Measurements from ENCODE around the gene LRRC45. TPM values are rescaled to one million over a fixed set of nuclear protein-coding genes. Genes with fewer than 3 reads are reported as not detected.

The LRRC45 gene
- total RNA-seq, 3 donors from 2014 or later: 18.9 to 20.0 (median 19.8) TPM

GRCh38 chr17:82078433-82078832, 55.3 kb downstream of the LRRC45 start:
- peaks cover 14% of the 10 kb centered on the region for H3K36me3 ChIP-seq (ENCODE audit: low read depth)
- TF ChIP-seq, protein P1, sequence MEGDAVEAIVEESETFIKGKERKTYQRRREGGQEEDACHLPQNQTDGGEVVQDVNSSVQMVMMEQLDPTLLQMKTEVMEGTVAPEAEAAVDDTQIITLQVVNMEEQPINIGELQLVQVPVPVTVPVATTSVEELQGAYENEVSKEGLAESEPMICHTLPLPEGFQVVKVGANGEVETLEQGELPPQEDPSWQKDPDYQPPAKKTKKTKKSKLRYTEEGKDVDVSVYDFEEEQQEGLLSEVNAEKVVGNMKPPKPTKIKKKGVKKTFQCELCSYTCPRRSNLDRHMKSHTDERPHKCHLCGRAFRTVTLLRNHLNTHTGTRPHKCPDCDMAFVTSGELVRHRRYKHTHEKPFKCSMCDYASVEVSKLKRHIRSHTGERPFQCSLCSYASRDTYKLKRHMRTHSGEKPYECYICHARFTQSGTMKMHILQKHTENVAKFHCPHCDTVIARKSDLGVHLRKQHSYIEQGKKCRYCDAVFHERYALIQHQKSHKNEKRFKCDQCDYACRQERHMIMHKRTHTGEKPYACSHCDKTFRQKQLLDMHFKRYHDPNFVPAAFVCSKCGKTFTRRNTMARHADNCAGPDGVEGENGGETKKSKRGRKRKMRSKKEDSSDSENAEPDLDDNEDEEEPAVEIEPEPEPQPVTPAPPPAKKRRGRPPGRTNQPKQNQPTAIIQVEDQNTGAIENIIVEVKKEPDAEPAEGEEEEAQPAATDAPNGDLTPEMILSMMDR (IDR thresholded peaks at IDR 0.05): no peak
- intact Hi-C loops (cut with DNase I, micrococcal nuclease): no loop called here

DNA sequence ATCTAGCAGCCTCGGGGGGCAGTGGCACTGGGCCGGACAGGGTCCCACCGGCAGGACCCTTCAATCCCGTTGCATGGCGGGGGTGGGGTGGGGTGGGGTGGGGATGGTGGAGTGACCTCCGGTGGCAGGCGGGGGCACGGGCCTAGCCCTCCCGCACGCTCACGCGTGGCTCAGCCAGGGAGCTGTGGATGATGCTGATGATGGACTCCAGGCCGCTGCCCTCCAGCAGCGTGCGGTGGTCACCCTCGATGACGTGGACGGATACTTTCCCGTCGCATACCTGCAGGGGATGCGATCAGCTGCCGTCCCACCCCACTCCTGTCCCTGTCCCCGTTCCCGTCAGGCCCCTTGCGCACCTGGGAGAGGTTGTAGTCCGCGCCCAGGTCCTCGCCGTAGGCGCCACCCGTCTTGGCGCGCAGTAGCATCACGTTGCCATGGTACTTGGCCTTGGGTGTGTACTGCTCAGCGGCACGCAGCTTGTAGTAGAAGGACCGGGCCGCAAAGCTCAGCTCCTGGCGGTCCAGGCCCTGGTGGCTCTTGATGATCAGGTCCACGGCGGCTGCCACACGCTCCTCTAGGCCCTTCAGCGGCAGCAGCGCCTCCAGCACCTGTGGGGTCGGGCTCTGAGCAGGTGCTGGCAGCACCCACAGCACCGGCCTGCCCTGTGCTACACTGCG, 56.0 kb downstream of the LRRC45 start:
- TF ChIP-seq, protein P1 (IDR thresholded peaks at IDR 0.05): no peak
- no peaks in the 10 kb centered on the region for H3K4me1 ChIP-seq (ENCODE audit: low read depth)
- no peaks in the 10 kb centered on the region for H3K9me3 ChIP-seq
- no peak for ATAC-seq
- H3K4me3 ChIP-seq: no peak overlapping the region
- DNase-seq: no peak
- intact Hi-C loops (cut with DNase I, micrococcal nuclease): no loop called here
- H3K36me3 ChIP-seq (ENCODE audit: low read depth): peaks cover 15% of the 10 kb centered on the region

More at GRCh38 chr17:82078433-82078832, 55.3 kb downstream of the LRRC45 start:
- Histone ChIP-seq H3K4me3 (no peak overlapping the region), H3K9me3 (no peaks in the 10 kb centered on the region), H3K4me1 (ENCODE audit: low read depth) (no peaks in the 10 kb centered on the region)
- DNase-seq (no peak), ATAC-seq (no peak)

DNA sequence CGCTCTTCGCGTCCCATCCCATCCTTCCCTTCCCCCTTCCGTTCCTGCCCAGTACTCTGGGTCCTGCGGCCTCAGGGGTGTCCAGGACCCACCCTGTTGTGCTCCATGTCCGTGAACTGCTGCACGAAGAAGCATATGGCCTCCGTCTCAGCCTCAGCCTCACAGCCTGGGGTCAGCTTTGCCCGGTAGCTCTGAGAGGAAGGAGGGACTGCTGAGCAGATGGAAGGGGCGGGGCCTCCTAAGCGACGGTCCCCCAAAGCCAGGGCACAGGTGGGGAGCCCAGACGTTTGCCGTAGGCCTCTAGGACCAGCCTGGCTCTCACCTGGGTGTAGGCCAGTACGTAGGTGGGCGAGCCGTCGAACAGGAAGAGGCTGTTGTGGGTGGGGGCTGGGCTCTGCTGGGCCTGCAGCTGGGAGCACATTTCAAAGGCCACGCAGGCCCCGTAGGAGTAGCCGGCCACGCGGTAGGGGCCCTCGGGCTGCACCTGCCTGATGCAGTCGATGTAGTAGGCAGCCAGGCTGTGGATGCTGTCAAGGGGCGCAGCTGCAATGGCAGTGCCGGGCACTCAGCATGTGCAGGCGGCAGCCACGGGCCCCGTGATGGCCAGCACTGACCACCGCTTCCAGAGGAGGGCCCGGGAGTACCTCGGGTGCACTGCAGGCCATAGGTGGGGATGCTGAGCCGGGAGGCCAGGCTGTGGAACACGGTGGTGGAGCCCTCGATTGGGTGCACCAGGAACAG, 57.1 kb downstream of the LRRC45 start:
- intact Hi-C loops (cut with DNase I, micrococcal nuclease): no loop called here

More for the DNA sequence above, 57.1 kb downstream of the LRRC45 start:
- Histone ChIP-seq H3K9me3 (no peaks in the 10 kb centered on the region), H3K4me1 (ENCODE audit: low read depth) (no peaks in the 10 kb centered on the region), H3K4me3 (no peak overlapping the region), H3K36me3 (ENCODE audit: low read depth) (peaks cover 15% of the 10 kb centered on the region)
- TF ChIP-seq, protein P1 (IDR thresholded peaks at IDR 0.05): no peak
- DNase-seq (no peak), ATAC-seq (no peak)

Other genes with a start within 250 kb of the LRRC45 start
- under 1 TPM; 0.22 to 0.98 (median 0.43) TPM for gene GCGR, start 219.2 kb upstream of the LRRC45 start, total RNA-seq
- gene MCRIP1, start 190.0 kb upstream of the LRRC45 start, total RNA-seq: 10 to 100 TPM; 21.2 to 80.2 (median 38.7) TPM
- gene PPP1R27, start 188.3 kb upstream of the LRRC45 start, total RNA-seq: under 1 TPM in 2 of 3 donors, not detected in 1; 0.52 to 0.84 TPM
- 100 to 1,000 TPM; 354 to 727 (median 491) TPM for gene P4HB, start 162.8 kb upstream of the LRRC45 start, total RNA-seq
- 100 to 1,000 TPM; 326 to 473 (median 442) TPM for gene ARHGDIA, start 152.0 kb upstream of the LRRC45 start, total RNA-seq
- 10 to 100 TPM; 38.1 to 88.7 (median 43.3) TPM for gene ALYREF, start 131.7 kb upstream of the LRRC45 start, total RNA-seq
- gene ANAPC11, start 131.6 kb upstream of the LRRC45 start, total RNA-seq: 10 to 100 TPM; 78.2 to 97.1 (median 81.3) TPM
- gene NPB, start 121.1 kb upstream of the LRRC45 start, total RNA-seq: under 1 TPM; 0.12 to 0.51 (median 0.26) TPM
- gene PCYT2, start 111.9 kb upstream of the LRRC45 start, total RNA-seq: 10 to 100 TPM; 36.0 to 59.4 (median 58.3) TPM
- 10 to 100 TPM; 50.1 to 83.5 (median 73.7) TPM for gene SIRT7, start 105.1 kb upstream of the LRRC45 start, total RNA-seq
- gene MAFG, start 95.6 kb upstream of the LRRC45 start, total RNA-seq: 10 to 100 TPM; 17.4 to 34.0 (median 21.1) TPM
- 10 to 100 TPM; 14.7 to 35.0 (median 28.2) TPM for gene PYCR1, start 86.0 kb upstream of the LRRC45 start, total RNA-seq
- under 1 TPM in 1 of 3 donors, not detected in 2; 0.13 TPM for gene MYADML2, start 76.1 kb upstream of the LRRC45 start, total RNA-seq
- under 1 TPM in 1 of 3 donors, not detected in 2; 0.13 TPM for gene NOTUM, start 62.1 kb upstream of the LRRC45 start, total RNA-seq
- 10 to 100 TPM; 33.1 to 35.2 (median 34.5) TPM for gene ASPSCR1, start 45.7 kb upstream of the LRRC45 start, total RNA-seq
- gene CENPX, start 427 bp upstream of the LRRC45 start, total RNA-seq: 100 to 1,000 TPM in 1 of 3 donors, 10 to 100 TPM in 2; 76.3 to 114 (median 81.3) TPM
- gene RAC3, start 8.4 kb downstream of the LRRC45 start, total RNA-seq: 1 to 10 TPM; 3.4 to 6.2 (median 4.2) TPM
- gene DCXR, start 14.4 kb downstream of the LRRC45 start, total RNA-seq: 100 to 1,000 TPM in 2 of 3 donors, 10 to 100 TPM in 1; 84.9 to 151 (median 124) TPM
- 10 to 100 TPM; 30.7 to 37.9 (median 30.9) TPM for gene RFNG, start 28.5 kb downstream of the LRRC45 start, total RNA-seq
- 10 to 100 TPM; 73.6 to 81.6 (median 80.4) TPM for gene GPS1, start 28.6 kb downstream of the LRRC45 start, total RNA-seq
- gene DUS1L, start 42.5 kb downstream of the LRRC45 start, total RNA-seq: 100 to 1,000 TPM in 2 of 3 donors, 10 to 100 TPM in 1; 99.8 to 143 (median 138) TPM
- gene FASN, start 74.9 kb downstream of the LRRC45 start, total RNA-seq: 100 to 1,000 TPM in 2 of 3 donors, 10 to 100 TPM in 1; 87.2 to 115 (median 102) TPM
- 10 to 100 TPM; 41.3 to 46.3 (median 45.4) TPM for gene CCDC57, start 189.5 kb downstream of the LRRC45 start, total RNA-seq
- gene SLC16A3, start 205.7 kb downstream of the LRRC45 start, total RNA-seq: 100 to 1,000 TPM in 2 of 3 donors, 10 to 100 TPM in 1; 41.0 to 150 (median 104) TPM